Measurements from ENCODE around the gene GOLPH3.
A peak's percentile ranks its signal among the peaks of the same experiment; 100 is the strongest.

The GOLPH3 gene

GRCh38 chr5:32197032-32197431 is 22.9 kb upstream of the GOLPH3 start:
- TF ChIP-seq REST (IDR thresholded peaks at IDR 0.05; ENCODE audit: low read depth) = no peak
- TF ChIP-seq FOXM1 (IDR thresholded peaks at IDR 0.05; ENCODE audit: borderline replicate concordance, low read depth) = no peak
- no peak for TF ChIP-seq NFIC (IDR thresholded peaks at IDR 0.05)
- no peak for TF ChIP-seq EP300 (IDR thresholded peaks at IDR 0.05; ENCODE audit: borderline replicate concordance)
- TF ChIP-seq ZBTB7A (IDR thresholded peaks at IDR 0.05; ENCODE audit: low read depth) = no peak
- no peak for TF ChIP-seq YY1 (IDR thresholded peaks at IDR 0.05; ENCODE audit: low read depth)
- TF ChIP-seq CEBPB (IDR thresholded peaks at IDR 0.05) = no peak
- TF ChIP-seq TEAD4 (IDR thresholded peaks at IDR 0.05) = no peak
- TF ChIP-seq RAD21 (IDR thresholded peaks at IDR 0.05; ENCODE audit: low read depth) = no peak
- TF ChIP-seq TAF1 (IDR thresholded peaks at IDR 0.05; ENCODE audit: low read depth) = no peak
- no peak for TF ChIP-seq EGR1 (IDR thresholded peaks at IDR 0.05)
- TF ChIP-seq CREB1 (IDR thresholded peaks at IDR 0.05; ENCODE audit: low read depth) = no peak
- TF ChIP-seq MAX (IDR thresholded peaks at IDR 0.05) = no peak
- TF ChIP-seq USF1 (IDR thresholded peaks at IDR 0.05) = no peak
- TF ChIP-seq TCF12 (IDR thresholded peaks at IDR 0.05; ENCODE audit: low read depth) = no peak

GRCh38 chr5:32195265-32195664 is 21.1 kb upstream of the GOLPH3 start:
- no peak for TF ChIP-seq NFIC (IDR thresholded peaks at IDR 0.05)

GRCh38 chr5:32193591-32193990 is 19.5 kb upstream of the GOLPH3 start:
- TF ChIP-seq TEAD4 (IDR thresholded peaks at IDR 0.05) (0 out of 2 replicates have a peak, but pooled peaks have one; percentile 22), CEBPB (IDR thresholded peaks at IDR 0.05) (no peak), EGR1 (IDR thresholded peaks at IDR 0.05) (no peak), REST (IDR thresholded peaks at IDR 0.05; ENCODE audit: low read depth) (no peak), RAD21 (IDR thresholded peaks at IDR 0.05; ENCODE audit: low read depth) (no peak), NFIC (IDR thresholded peaks at IDR 0.05) (peak; percentile 95), TCF12 (IDR thresholded peaks at IDR 0.05; ENCODE audit: low read depth) (no peak)

- no peak for TF ChIP-seq FOXM1 (IDR thresholded peaks at IDR 0.05; ENCODE audit: borderline replicate concordance, low read depth)
- no peak for TF ChIP-seq USF1 (IDR thresholded peaks at IDR 0.05)
Measured at GRCh38 chr5:32190095-32190494, 16.0 kb upstream of the GOLPH3 start.

- no peak for TF ChIP-seq YY1 (IDR thresholded peaks at IDR 0.05; ENCODE audit: low read depth)
- TF ChIP-seq NFIC (IDR thresholded peaks at IDR 0.05) = no peak
- TF ChIP-seq TEAD4 (IDR thresholded peaks at IDR 0.05) = no peak
- no peak for TF ChIP-seq TCF12 (IDR thresholded peaks at IDR 0.05; ENCODE audit: low read depth)
- no peak for TF ChIP-seq EP300 (IDR thresholded peaks at IDR 0.05; ENCODE audit: borderline replicate concordance)
- TF ChIP-seq CEBPB (IDR thresholded peaks at IDR 0.05) = no peak
- TF ChIP-seq ZBTB7A (IDR thresholded peaks at IDR 0.05; ENCODE audit: low read depth) = no peak
- no peak for TF ChIP-seq TAF1 (IDR thresholded peaks at IDR 0.05; ENCODE audit: low read depth)
- no peak for TF ChIP-seq FOXM1 (IDR thresholded peaks at IDR 0.05; ENCODE audit: borderline replicate concordance, low read depth)
- TF ChIP-seq REST (IDR thresholded peaks at IDR 0.05; ENCODE audit: low read depth) = no peak
- no peak for TF ChIP-seq CREB1 (IDR thresholded peaks at IDR 0.05; ENCODE audit: low read depth)
- no peak for TF ChIP-seq EGR1 (IDR thresholded peaks at IDR 0.05)
Measured at GRCh38 chr5:32187675-32188074, 13.6 kb upstream of the GOLPH3 start.

Measured in Ishikawa (cell line).